ENCODE data around the gene MYOF.

The MYOF gene

DNA sequence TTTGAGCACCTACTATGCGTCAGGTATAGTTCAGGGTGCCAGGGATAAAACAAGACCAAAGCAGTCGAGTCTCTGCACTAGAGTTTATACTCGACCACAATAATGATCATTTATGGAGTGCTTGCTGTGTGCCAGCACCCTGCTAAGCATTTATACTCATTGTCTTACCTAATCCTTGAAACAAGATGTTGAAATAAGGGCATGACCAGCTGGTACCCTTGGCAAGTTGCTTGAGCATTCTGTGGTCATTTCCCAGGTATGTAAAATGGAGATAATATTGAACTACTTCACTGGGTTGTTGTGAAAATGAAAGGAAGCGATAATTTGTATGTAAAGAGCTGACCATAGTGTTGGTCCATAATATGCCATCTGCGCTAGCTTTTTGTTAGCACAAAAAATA is 223.0 kb downstream of the MYOF start:
- peak; percentile 8 to 9 for DNase-seq (ENCODE audit: low read depth in 2 of 2)
- H3K4me3 ChIP-seq (replicated peaks in 1 of 2; ENCODE audit: low read depth in 2 of 2, low read length in 2 of 2), result no peak overlapping the region
- TF ChIP-seq, protein P1, sequence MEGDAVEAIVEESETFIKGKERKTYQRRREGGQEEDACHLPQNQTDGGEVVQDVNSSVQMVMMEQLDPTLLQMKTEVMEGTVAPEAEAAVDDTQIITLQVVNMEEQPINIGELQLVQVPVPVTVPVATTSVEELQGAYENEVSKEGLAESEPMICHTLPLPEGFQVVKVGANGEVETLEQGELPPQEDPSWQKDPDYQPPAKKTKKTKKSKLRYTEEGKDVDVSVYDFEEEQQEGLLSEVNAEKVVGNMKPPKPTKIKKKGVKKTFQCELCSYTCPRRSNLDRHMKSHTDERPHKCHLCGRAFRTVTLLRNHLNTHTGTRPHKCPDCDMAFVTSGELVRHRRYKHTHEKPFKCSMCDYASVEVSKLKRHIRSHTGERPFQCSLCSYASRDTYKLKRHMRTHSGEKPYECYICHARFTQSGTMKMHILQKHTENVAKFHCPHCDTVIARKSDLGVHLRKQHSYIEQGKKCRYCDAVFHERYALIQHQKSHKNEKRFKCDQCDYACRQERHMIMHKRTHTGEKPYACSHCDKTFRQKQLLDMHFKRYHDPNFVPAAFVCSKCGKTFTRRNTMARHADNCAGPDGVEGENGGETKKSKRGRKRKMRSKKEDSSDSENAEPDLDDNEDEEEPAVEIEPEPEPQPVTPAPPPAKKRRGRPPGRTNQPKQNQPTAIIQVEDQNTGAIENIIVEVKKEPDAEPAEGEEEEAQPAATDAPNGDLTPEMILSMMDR (IDR thresholded peaks at IDR 0.05; ENCODE audit: low read depth, low read length), result no peak
